Tibial nerve (tissue), 4 donors: ENCODE measurements around the gene FAM107B. TPM values are rescaled to one million over a fixed set of nuclear protein-coding genes. Genes with fewer than 3 reads are reported as not detected.

Experiments used
- DNase-seq, 2 donors: peaks; one replicate each; pipeline ENCODE4 v3.0.0-alpha.2; 2019; ENCODE audit warnings: low spot score in 2 of 2
- H3K27ac ChIP-seq, 4 donors: fragments of 200-600 bp; sonication (generic) in 3 of 4; one replicate each; pipeline ENCODE4 v1.5.1; 2017 to 2019; ENCODE audit warnings: mild to moderate bottlenecking in 1 of 4
- H3K27me3 ChIP-seq, 2 donors: fragments of 200-600 bp; sonication (generic) in 1 of 2; one replicate each; pipeline versions ENCODE4 v1.5.1 to v1.6.0; 2017 to 2019
- H3K36me3 ChIP-seq, 3 donors: fragments of 200-600 bp; sonication (generic); one replicate each; pipeline ENCODE4 v1.5.1; 2018 to 2019
- H3K4me1 ChIP-seq, 4 donors: fragments of 200-600 bp; sonication (generic) in 3 of 4; one replicate each; pipeline ENCODE4 v1.5.1; 2017 to 2019
- H3K4me3 ChIP-seq, 4 donors: fragments of 200-600 bp; sonication (generic) in 3 of 4; one replicate each; pipeline ENCODE4 v1.5.1; 2017 to 2019; ENCODE audit warnings: mild to moderate bottlenecking in 1 of 4, moderate library complexity in 1 of 4
- H3K9me3 ChIP-seq, 4 donors: fragments of 200-600 bp; sonication (generic) in 3 of 4; one replicate each; pipeline ENCODE4 v1.5.1; 2017 to 2019
- EP300 ChIP-seq, 2 donors: sonication (generic); formaldehyde crosslinking; IDR thresholded peaks; one replicate each; pipeline ENCODE4 v1.6.1; 2017; ENCODE audit warnings: antibody characterized with exemption in 2 of 2, mild to moderate bottlenecking in 1 of 2
- POLR2A ChIP-seq, 2 donors: fragments of 450-650 bp; IDR thresholded peaks; one replicate each; pipeline ENCODE4 v1.6.1; 2017; ENCODE audit warnings: antibody characterized with exemption in 2 of 2, mild to moderate bottlenecking in 2 of 2, moderate library complexity in 2 of 2
- WGBS, 2 donors: methylation state at CpG; one replicate each; pipeline ENCODE4 v1.1.5; 2018; 5-methylcytosine and 5-hydroxymethylcytosine counted together
- total RNA-seq, 4 donors: library from RNA; depleted of rRNA; stranded (reverse); fragments of >200 nt; gene quantifications; one replicate each; pipeline ENCODE4 v1.1.0, GENCODE V29; 2016
- TF ChIP-seq, protein P1 (sequence below), 5 experiments: fragments of 200-600 bp in 3 of 5; fragments of 450-650 bp in 2 of 5; sonication (generic) in 3 of 5; IDR thresholded peaks; one replicate each; pipeline ENCODE4 v1.5.1; 2016 to 2019; ENCODE audit warnings: antibody characterized with exemption in 5 of 5, mild to moderate bottlenecking in 3 of 5, moderate library complexity in 2 of 5

Gene FAM107B
- total RNA-seq, 4 donors from 2014 or later, result 9.8 to 26.7 (median 16.9) TPM

GRCh38 chr10:14536241-14537213, 238.2 kb downstream of the FAM107B start:
- WGBS, 2 donors, result 63 to 73% methylated on average over 21 of the region's 21 CpGs
- peak; percentile 57 to 75 for DNase-seq
- Histone ChIP-seq H3K27ac (peak overlapping the region in 1 of 4 donors; percentile 6), H3K9me3 (no peaks in the 10 kb centered on the region), H3K4me3 (no peak overlapping the region), H3K27me3 (no peaks in the 10 kb centered on the region), H3K36me3 (peaks cover 0 to 10% (median 0%) of the 10 kb centered on the region in 3 donors), H3K4me1 (peaks cover 0 to 25% (median 0%) of the 10 kb centered on the region in 4 donors)
- no peak for TF ChIP-seq POLR2A (IDR thresholded peaks at IDR 0.05)
- TF ChIP-seq, protein P1, sequence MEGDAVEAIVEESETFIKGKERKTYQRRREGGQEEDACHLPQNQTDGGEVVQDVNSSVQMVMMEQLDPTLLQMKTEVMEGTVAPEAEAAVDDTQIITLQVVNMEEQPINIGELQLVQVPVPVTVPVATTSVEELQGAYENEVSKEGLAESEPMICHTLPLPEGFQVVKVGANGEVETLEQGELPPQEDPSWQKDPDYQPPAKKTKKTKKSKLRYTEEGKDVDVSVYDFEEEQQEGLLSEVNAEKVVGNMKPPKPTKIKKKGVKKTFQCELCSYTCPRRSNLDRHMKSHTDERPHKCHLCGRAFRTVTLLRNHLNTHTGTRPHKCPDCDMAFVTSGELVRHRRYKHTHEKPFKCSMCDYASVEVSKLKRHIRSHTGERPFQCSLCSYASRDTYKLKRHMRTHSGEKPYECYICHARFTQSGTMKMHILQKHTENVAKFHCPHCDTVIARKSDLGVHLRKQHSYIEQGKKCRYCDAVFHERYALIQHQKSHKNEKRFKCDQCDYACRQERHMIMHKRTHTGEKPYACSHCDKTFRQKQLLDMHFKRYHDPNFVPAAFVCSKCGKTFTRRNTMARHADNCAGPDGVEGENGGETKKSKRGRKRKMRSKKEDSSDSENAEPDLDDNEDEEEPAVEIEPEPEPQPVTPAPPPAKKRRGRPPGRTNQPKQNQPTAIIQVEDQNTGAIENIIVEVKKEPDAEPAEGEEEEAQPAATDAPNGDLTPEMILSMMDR (IDR thresholded peaks at IDR 0.05), result peak; percentile 41 to 58 (median 46)
- TF ChIP-seq EP300 (IDR thresholded peaks at IDR 0.05), result peak in 1 of 2 donors; percentile 30

GRCh38 chr10:14535457-14536130, 239.1 kb downstream of the FAM107B start:
- no peak for TF ChIP-seq EP300 (IDR thresholded peaks at IDR 0.05)
- TF ChIP-seq POLR2A (IDR thresholded peaks at IDR 0.05), result no peak
- TF ChIP-seq, protein P1 (IDR thresholded peaks at IDR 0.05), result no peak
- peaks cover 0 to 11% (median 0%) of the 10 kb centered on the region in 3 donors for H3K36me3 ChIP-seq
- 66 to 72% methylated on average over 7 of the region's 7 CpGs for WGBS, 2 donors
- H3K27ac ChIP-seq, result peak overlapping the region in 1 of 4 donors; percentile 6
- H3K27me3 ChIP-seq, result no peaks in the 10 kb centered on the region
- H3K9me3 ChIP-seq, result no peaks in the 10 kb centered on the region
- peaks cover 0 to 25% (median 0%) of the 10 kb centered on the region in 4 donors for H3K4me1 ChIP-seq
- H3K4me3 ChIP-seq, result no peak overlapping the region
- no peak for DNase-seq

DNA sequence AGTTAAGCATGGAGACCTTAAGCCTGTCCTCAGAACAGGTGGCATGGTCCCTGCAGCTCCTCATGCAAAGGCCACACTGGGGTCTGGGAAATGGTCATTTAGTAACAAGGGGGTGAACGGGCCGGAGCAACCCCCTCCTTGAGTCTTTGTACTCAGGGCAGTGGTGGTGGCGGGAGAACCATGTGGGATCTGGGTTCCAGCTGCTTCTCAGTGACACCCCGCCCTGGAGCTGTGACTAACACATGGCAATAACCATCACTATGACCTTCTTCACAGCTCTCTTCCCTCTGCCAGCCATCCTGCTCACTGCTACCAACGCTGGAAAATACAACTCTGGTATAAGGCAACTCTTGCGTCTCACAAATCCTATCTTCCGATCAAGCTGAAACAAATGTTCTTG, 240.5 kb downstream of the FAM107B start:
- H3K27me3 ChIP-seq, result no peaks in the 10 kb centered on the region
- H3K27ac ChIP-seq, result no peak overlapping the region
- H3K4me1 ChIP-seq, result peaks cover 0 to 19% (median 0%) of the 10 kb centered on the region in 4 donors
- H3K36me3 ChIP-seq, result peaks cover 0 to 25% (median 5%) of the 10 kb centered on the region in 3 donors
- no peak overlapping the region for H3K4me3 ChIP-seq
- 96% methylated on average over 7 of the region's 7 CpGs for WGBS, 2 donors
- TF ChIP-seq EP300 (IDR thresholded peaks at IDR 0.05) (no peak), POLR2A (IDR thresholded peaks at IDR 0.05) (no peak)
- TF ChIP-seq, protein P1 (IDR thresholded peaks at IDR 0.05), result no peak
- DNase-seq, result no peak
- no peaks in the 10 kb centered on the region for H3K9me3 ChIP-seq

DNA sequence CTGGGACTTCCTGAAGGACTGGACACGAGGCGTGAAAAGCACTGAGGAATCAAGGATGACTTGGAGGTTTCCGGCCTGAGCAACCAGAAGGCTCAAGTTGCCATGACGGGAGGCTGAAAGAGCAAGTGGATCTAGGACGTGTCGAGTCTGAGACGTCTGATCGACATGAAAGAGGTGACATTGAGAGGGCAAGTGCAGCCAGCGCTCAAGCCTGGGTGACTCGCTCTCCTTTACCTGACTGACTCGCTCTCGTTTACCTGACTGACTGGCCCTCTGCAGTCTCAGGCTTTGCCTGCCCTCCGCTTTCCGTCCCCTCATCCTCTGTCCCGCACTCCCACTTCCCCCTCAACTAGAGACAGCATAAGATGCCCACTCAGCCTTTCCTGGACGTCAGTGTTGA, 241.4 kb downstream of the FAM107B start:
- 91 to 94% methylated on average over 16 of the region's 16 CpGs for WGBS, 2 donors
- H3K4me3 ChIP-seq, result no peak overlapping the region
- no peaks in the 10 kb centered on the region for H3K9me3 ChIP-seq
- no peak for TF ChIP-seq EP300 (IDR thresholded peaks at IDR 0.05)
- TF ChIP-seq, protein P1 (IDR thresholded peaks at IDR 0.05), result no peak
- TF ChIP-seq POLR2A (IDR thresholded peaks at IDR 0.05), result no peak
- H3K27ac ChIP-seq, result no peak overlapping the region
- peaks cover 0 to 34% (median 5%) of the 10 kb centered on the region in 3 donors for H3K36me3 ChIP-seq
- H3K27me3 ChIP-seq, result no peaks in the 10 kb centered on the region
- peaks cover 0 to 19% (median 0%) of the 10 kb centered on the region in 4 donors for H3K4me1 ChIP-seq
- no peak for DNase-seq
